ENCODE measurements around the gene MTHFD1.

GRCh38 chr14:64474698-64475097 lies 86.5 kb downstream of the MTHFD1 start:
- TF ChIP-seq POLR2A (IDR thresholded peaks at IDR 0.05; ENCODE audit: low read depth) (no peak), CTCF (IDR thresholded peaks at IDR 0.05) (no peak), POLR2AphosphoS5 (IDR thresholded peaks at IDR 0.05) (no peak)
